ENCODE measurements around the gene RAB30.

The RAB30 gene

GRCh38 chr11:82992223-82992622, 79.5 kb downstream of the RAB30 start:
- peaks cover 41% of the 10 kb centered on the region for H3K79me2 ChIP-seq (ENCODE audit: control insufficient read depth, low read length)
- no peak overlapping the region for H3K4me2 ChIP-seq (ENCODE audit: low read length)
- H3K27me3 ChIP-seq (ENCODE audit: control insufficient read depth, low read length) = no peaks in the 10 kb centered on the region

GRCh38 chr11:82989628-82990404, 81.9 kb downstream of the RAB30 start:
- Histone ChIP-seq H3K4me2 (ENCODE audit: low read length) (no peak overlapping the region), H3K27ac (ENCODE audit: low read depth, low read length) (no peak overlapping the region), H3K4me1 (ENCODE audit: control insufficient read depth, low read length) (peaks cover 10% of the 10 kb centered on the region; the same call in 1 of the 2 replicates)

More at GRCh38 chr11:82992223-82992622, 79.5 kb downstream of the RAB30 start:
- Histone ChIP-seq H3K9me3 (ENCODE audit: control insufficient read depth, insufficient read depth, low read length) (no peaks in the 10 kb centered on the region), H3K4me3 (ENCODE audit: low read length) (no peak overlapping the region), H3K36me3 (ENCODE audit: control insufficient read depth, low read length) (peaks cover 93% of the 10 kb centered on the region), H4K20me1 (ENCODE audit: control insufficient read depth, insufficient read depth, low read depth, low read length) (no peaks in the 10 kb centered on the region), H3K4me1 (ENCODE audit: control insufficient read depth, low read length) (peaks cover 16% of the 10 kb centered on the region; the same call in 1 of the 2 replicates), H3K27ac (ENCODE audit: low read depth, low read length) (no peak overlapping the region), H3K9me2 (replicated peaks; ENCODE audit: control insufficient read depth, low read length) (no peaks in the 10 kb centered on the region), H3F3A (ENCODE audit: control insufficient read depth, insufficient read depth) (peaks cover 5% of the 10 kb centered on the region; the same call in 1 of the 2 replicates)
- TF ChIP-seq EZH2phosphoT487 (IDR thresholded peaks at IDR 0.05; ENCODE audit: borderline replicate concordance, low read length) = no peak
- TF ChIP-seq CTCF (IDR thresholded peaks at IDR 0.05; ENCODE audit: low read depth, low read length, poor library complexity, severe bottlenecking) = no peak

GRCh38 chr11:82988936-82989627, 82.6 kb downstream of the RAB30 start:
- Histone ChIP-seq H3K4me3 (ENCODE audit: low read length) (no peak overlapping the region), H3K4me1 (ENCODE audit: control insufficient read depth, low read length) (peaks cover 6% of the 10 kb centered on the region; the same call in 1 of the 2 replicates), H3K27me3 (ENCODE audit: control insufficient read depth, low read length) (no peaks in the 10 kb centered on the region), H4K20me1 (ENCODE audit: control insufficient read depth, insufficient read depth, low read depth, low read length) (no peaks in the 10 kb centered on the region), H3K27ac (ENCODE audit: low read depth, low read length) (no peak overlapping the region), H3F3A (ENCODE audit: control insufficient read depth, insufficient read depth) (peaks cover 8% of the 10 kb centered on the region; the same call in 1 of the 2 replicates), H3K36me3 (ENCODE audit: control insufficient read depth, low read length) (peaks cover 92% of the 10 kb centered on the region), H3K79me2 (ENCODE audit: control insufficient read depth, low read length) (peaks cover 18% of the 10 kb centered on the region), H3K4me2 (ENCODE audit: low read length) (no peak overlapping the region), H3K9me2 (replicated peaks; ENCODE audit: control insufficient read depth, low read length) (no peaks in the 10 kb centered on the region), H3K9me3 (ENCODE audit: control insufficient read depth, insufficient read depth, low read length) (no peaks in the 10 kb centered on the region)
- no peak for TF ChIP-seq CTCF (IDR thresholded peaks at IDR 0.05; ENCODE audit: low read depth, low read length, poor library complexity, severe bottlenecking)
- TF ChIP-seq EZH2phosphoT487 (IDR thresholded peaks at IDR 0.05; ENCODE audit: borderline replicate concordance, low read length) = no peak

More at GRCh38 chr11:82989628-82990404, 81.9 kb downstream of the RAB30 start:
- no peak for TF ChIP-seq EZH2phosphoT487 (IDR thresholded peaks at IDR 0.05; ENCODE audit: borderline replicate concordance, low read length)
- Histone ChIP-seq H3K9me3 (ENCODE audit: control insufficient read depth, insufficient read depth, low read length) (no peaks in the 10 kb centered on the region), H4K20me1 (ENCODE audit: control insufficient read depth, insufficient read depth, low read depth, low read length) (no peaks in the 10 kb centered on the region), H3K79me2 (ENCODE audit: control insufficient read depth, low read length) (peaks cover 22% of the 10 kb centered on the region), H3K9me2 (replicated peaks; ENCODE audit: control insufficient read depth, low read length) (no peaks in the 10 kb centered on the region), H3F3A (ENCODE audit: control insufficient read depth, insufficient read depth) (peaks cover 8% of the 10 kb centered on the region; the same call in 1 of the 2 replicates), H3K4me3 (ENCODE audit: low read length) (no peak overlapping the region), H3K36me3 (ENCODE audit: control insufficient read depth, low read length) (peaks cover 92% of the 10 kb centered on the region), H3K27me3 (ENCODE audit: control insufficient read depth, low read length) (no peaks in the 10 kb centered on the region)

Measured in DOHH2 (cell line).